HepG2 (cell line): ENCODE results near the gene CS. TPM values are rescaled to one million over a fixed set of nuclear protein-coding genes. Genes with fewer than 3 reads are reported as not detected.
A peak's percentile ranks its signal among the peaks of the same experiment; 100 is the strongest.
"Not testable (repeated sequence)": the region's sequence is repeated elsewhere in the genome, so short reads cannot be mapped to it uniquely, and the experiment has no call there.

Experiments
- ATAC-seq: fragments of 200-7000 bp; cut with Tn5 transposase; 3 replicates; pipeline ENCODE4 v1.9.1; 2020; ENCODE audit warnings: mild to moderate bottlenecking, moderate library complexity
- BruUV-seq: library from RNA; stranded (reverse); fragments of 400-500 nt; replicated peaks from 2 replicates; lab custom pipeline; 2021; lab: Mats Ljungman, UMichigan
- CTCF ChIA-PET: fragments of 300-600 bp; formaldehyde crosslinking; extraction: SDS; loops from one replicate; lab custom pipeline; 2021; ENCODE audit warnings: low total read pairs, inconsistent platforms, low intra/inter-chr PET ratio; lab: Yijun Ruan, JAX
- POLR2A ChIA-PET: fragments of 350-600 bp; sonication (Branson Sonifier 250); formaldehyde crosslinking; loops from one replicate; lab custom pipeline; 2020; ENCODE audit warnings: antibody characterized with exemption, inconsistent platforms; lab: Yijun Ruan, JAX
- DNase-seq: peaks from one replicate; pipeline ENCODE4 v3.0.0-alpha.2; 2015; ENCODE audit warnings: low spot score
- FAIRE-seq: peaks from 3 replicates; lab custom pipeline; 2011; peaks lifted over from hg19 to GRCh38; lab: Jason Lieb, UNC
- H2AFZ ChIP-seq: one replicate; pipeline ENCODE4 v1.6.1; 2011; ENCODE audit warnings: low read length, inconsistent platforms
- H3K27ac ChIP-seq: fragments of 300-600 bp; 3 replicates; pipeline ENCODE4 v1.8.0; 2011; ENCODE audit warnings: mixed run types, mild to moderate bottlenecking, mixed read lengths, low read length, inconsistent platforms; ENCODE audit not compliant: insufficient read depth; ENCODE audit errors: extremely low read length
- H3K27me3 ChIP-seq, 2 experiments: fragments of 200-600 bp in 1 of 2; 2 replicates in 1 of 2; 3 replicates in 1 of 2; pipeline versions ENCODE4 v1.6.0 to v1.8.0; 2011; ENCODE audit warnings: low read length in 2 of 2, mild to moderate bottlenecking in 2 of 2, moderate library complexity in 2 of 2, inconsistent platforms in 1 of 2; ENCODE audit not compliant: insufficient read depth in 2 of 2, control insufficient read depth in 1 of 2
- H3K36me3 ChIP-seq, 2 experiments: fragments of 200-600 bp in 1 of 2; replicated peaks in 1 of 2; 2 replicates in 1 of 2; 3 replicates in 1 of 2; pipeline versions ENCODE4 v1.5.1 to v1.8.0; 2011; ENCODE audit warnings: low read length in 2 of 2, inconsistent platforms in 1 of 2; ENCODE audit not compliant: insufficient read depth in 2 of 2, control insufficient read depth in 1 of 2
- H3K4me1 ChIP-seq: 2 replicates; pipeline ENCODE4 v1.5.1; 2012; ENCODE audit warnings: low read length, inconsistent platforms; ENCODE audit not compliant: insufficient read depth
- H3K4me2 ChIP-seq: 2 replicates; pipeline ENCODE4 v1.6.0; 2011; ENCODE audit warnings: low read depth, low read length, inconsistent platforms
- H3K4me3 ChIP-seq, 3 experiments: fragments of 200-600 bp in 1 of 3; sonication (generic), shearing (Covaris generic) in 1 of 3; replicated peaks in 1 of 3; 2 replicates each; pipeline ENCODE4 v1.5.1; 2011 to 2016; ENCODE audit warnings: low read length in 3 of 3, inconsistent platforms in 2 of 3, low read depth in 2 of 3, mild to moderate bottlenecking in 2 of 3, control low read depth in 1 of 3, mixed read lengths in 1 of 3; ENCODE audit not compliant: insufficient read depth in 1 of 3
- H3K79me2 ChIP-seq: one replicate; pipeline ENCODE4 v1.6.1; 2011; ENCODE audit warnings: low read length, inconsistent platforms; ENCODE audit not compliant: insufficient read depth
- H3K9ac ChIP-seq: 2 replicates; pipeline ENCODE4 v1.6.0; 2011; ENCODE audit warnings: mild to moderate bottlenecking, low read depth, low read length, inconsistent platforms; ENCODE audit not compliant: insufficient read depth
- H3K9me3 ChIP-seq: 2 replicates; pipeline ENCODE4 v1.5.1; 2012; ENCODE audit warnings: mild to moderate bottlenecking, low read length
- H4K20me1 ChIP-seq: 2 replicates; pipeline ENCODE4 v1.6.0; 2011; ENCODE audit warnings: inconsistent platforms, mild to moderate bottlenecking, low read length, moderate library complexity; ENCODE audit not compliant: insufficient read depth
- CTCF ChIP-seq: sonication (generic); formaldehyde crosslinking; IDR thresholded peaks from 2 replicates; pipeline ENCODE4 v1.5.0; 2020; ENCODE audit warnings: mild to moderate bottlenecking, missing genetic modification reagents, moderate library complexity
- POLR2G ChIP-seq: fragments of 200-400 bp; formaldehyde crosslinking; IDR thresholded peaks from 2 replicates; pipeline ENCODE4 v1.6.1; 2018; ENCODE audit warnings: mild to moderate bottlenecking, low read depth, low read length, moderate library complexity
- STAG1 ChIP-seq: sonication (generic); formaldehyde crosslinking; IDR thresholded peaks from 2 replicates; pipeline ENCODE4 v1.4.0; 2020; ENCODE audit warnings: missing genetic modification reagents
- ZNF331 ChIP-seq: sonication (generic); formaldehyde crosslinking; IDR thresholded peaks from 2 replicates; pipeline ENCODE4 v1.4.0; 2020; ENCODE audit warnings: missing genetic modification reagents
- ZNF337 ChIP-seq: sonication (generic); formaldehyde crosslinking; IDR thresholded peaks from 2 replicates; pipeline ENCODE4 v1.5.1; 2020; ENCODE audit warnings: missing genetic modification reagents, low read depth, mild to moderate bottlenecking, borderline replicate concordance
- whole genome bisulfite sequencing: methylation state at CpG from one replicate; pipeline ENCODE4 v1.1.6; 2017; ENCODE audit warnings: low lambda C conversion rate; 5-methylcytosine and 5-hydroxymethylcytosine counted together
- in situ Hi-C: cut with HindIII; loops from 2 replicates; pipeline ENCODE4 v1.10.0; 2017; ENCODE audit warnings: low pct_unique_long_range_greater_than_20kb; ENCODE audit not compliant: extremely low pct_ligation_motif_present
- intact Hi-C: fragments of 100-400 bp; cut with micrococcal nuclease; formaldehyde crosslinking; loops from one replicate; pipeline ENCODE4 v1.10.0; 2022; ENCODE audit not compliant: unreplicated experiment
- polyA plus RNA-seq, 8 experiments: library from polyadenylated mRNA; depleted of rRNA in 3 of 8; stranded (reverse) in 7 of 8; unstranded in 1 of 8; fragments of >200 nt; fragmentation: Illumina TruSeq in 4 of 8; extraction: Trizol in 4 of 8; gene quantifications; 2 replicates each; pipeline versions ENCODE4 v1.2.1 to v1.2.3, GENCODE V29; 2011 to 2016; ENCODE audit warnings: low read depth in 4 of 8, missing spikeins in 1 of 8, mixed read lengths in 1 of 8; ENCODE audit not compliant: insufficient read depth in 1 of 8
- total RNA-seq, 5 experiments: library from RNA; depleted of rRNA; stranded (reverse); fragments of >200 nt; fragmentation: Illumina TruSeq; extraction: Trizol; gene quantifications; 2 replicates each; pipeline ENCODE4 v1.2.3, GENCODE V29; 2016; ENCODE audit warnings: low read depth in 1 of 5

The CS gene
- total and polyA plus RNA-seq, 2 of the 13 experiments (the other 11 are each of a cell fraction or from before 2014, with no cell fraction given) = 173 to 175 TPM

DNA sequence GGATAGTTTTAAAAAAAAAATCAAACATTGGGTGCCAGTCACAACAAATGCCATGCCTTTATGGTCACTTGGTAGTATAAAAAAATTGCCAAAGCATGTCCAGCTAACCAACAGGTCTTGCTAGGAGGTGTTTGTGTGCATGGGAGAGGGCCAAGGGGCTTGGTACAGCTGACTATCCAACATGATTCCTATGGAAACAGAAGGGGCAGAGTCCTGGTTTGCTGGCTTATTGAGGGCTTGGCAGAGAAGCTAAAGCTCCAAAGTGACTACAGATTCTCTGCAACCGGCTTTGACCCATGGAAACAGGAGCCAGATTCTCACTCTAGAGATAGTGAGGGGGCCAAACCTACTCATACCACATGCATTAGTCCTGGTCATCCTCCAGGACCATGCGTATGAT is 27.7 kb downstream of the CS start:
- in situ Hi-C loops, intact Hi-C loops, H3K4me3 ChIP-seq, H2AFZ ChIP-seq, ATAC-seq, H3K4me2 ChIP-seq, H3K79me2 ChIP-seq, H3K27me3 ChIP-seq, FAIRE-seq, H3K27ac ChIP-seq, H3K9me3 ChIP-seq, BruUV-seq, H4K20me1 ChIP-seq, DNase-seq, H3K9ac ChIP-seq, CTCF ChIA-PET, H3K4me1 ChIP-seq: not testable (repeated sequence)
- 94% methylated on average over 2 of the region's 2 CpGs for WGBS
- peaks cover 26 to 50% of the 10 kb centered on the region in 2 experiments; a peak in 4 of 5 replicates for H3K36me3 ChIP-seq
- TF ChIP-seq POLR2G = peak; percentile 31; the same call in 1 of the 2 replicates
- POLR2A ChIA-PET = interaction anchor here (1.3 kb wide), 1 partner anchor 51 kb away, joined by 3 read pairs; the partner anchor contains the start of gene RNF41

- Histone ChIP-seq H3K9ac (no peak overlapping the region), H3K4me3 (no peak overlapping the region), H3K79me2 (no peaks in the 10 kb centered on the region), H4K20me1 (no peaks in the 10 kb centered on the region), H3K9me3 (no peaks in the 10 kb centered on the region), H2AFZ (no peak overlapping the region), H3K36me3 (peaks cover 26 to 41% of the 10 kb centered on the region in 2 experiments; a peak in 4 of 5 replicates), H3K27ac (no peak overlapping the region), H3K27me3 (no peaks in the 10 kb centered on the region; a peak in 1 of 5 replicates), H3K4me2 (no peak overlapping the region), H3K4me1 (peaks cover 9% of the 10 kb centered on the region)
- 0 out of 2 replicates have a peak, but pooled peaks have one; percentile 9 for TF ChIP-seq ZNF331 (CRISPR knock-in tag)
- TF ChIP-seq CTCF (CRISPR knock-in tag) = peak; percentile 62
- TF ChIP-seq ZNF337 (CRISPR knock-in tag) = no peak
- peak; percentile 33 for TF ChIP-seq STAG1 (CRISPR knock-in tag)
- intact Hi-C loops = no loop called here
- 89% methylated on average over 1 of the region's 1 CpG for WGBS
- ChIA-PET POLR2A (interaction anchor here (1.1 to 3.7 kb wide), 3 partner anchors 28 to 65 kb away, joined by 3 to 9 read pairs (median 4); partner anchors contain the start of gene CNPY2), CTCF (no interaction called here)
- in situ Hi-C loops = no loop called here
- DNase-seq (no peak), FAIRE-seq (peak; percentile 64), ATAC-seq (peak; percentile 19)
- no TSS peak for BruUV-seq
Observed at GRCh38 chr12:56271031-56271430, 29.1 kb downstream of the CS start.
